Stimulated activated naive CD8-positive, alpha-beta T cell treated with anti-CD3 and anti-CD28 coated beads, Interleukin-15, Interleukin-2, amounts not matched to agents 100 ng/mL and 50 ng/mL, for 24 hours (primary cell): ENCODE measurements around the gene CABS1.

Experiments used
- H3K27ac Mint-ChIP-seq: one replicate; pipeline ENCODE4 v1.8.0; 2021; ENCODE audit warnings: mild to moderate bottlenecking, mixed read lengths
- H3K27me3 Mint-ChIP-seq: one replicate; pipeline ENCODE4 v1.8.0; 2021; ENCODE audit warnings: mixed read lengths
- H3K36me3 Mint-ChIP-seq: one replicate; pipeline ENCODE4 v1.8.0; 2021; ENCODE audit warnings: low read depth, mixed read lengths
- H3K4me1 Mint-ChIP-seq: one replicate; pipeline ENCODE4 v1.8.0; 2021; ENCODE audit warnings: low read depth, mixed read lengths
- H3K4me3 Mint-ChIP-seq: one replicate; pipeline ENCODE4 v1.8.0; 2021; ENCODE audit warnings: mild to moderate bottlenecking, mixed read lengths
- H3K9me3 Mint-ChIP-seq: one replicate; pipeline ENCODE4 v1.8.0; 2021; ENCODE audit warnings: mixed read lengths

CABS1 gene

DNA sequence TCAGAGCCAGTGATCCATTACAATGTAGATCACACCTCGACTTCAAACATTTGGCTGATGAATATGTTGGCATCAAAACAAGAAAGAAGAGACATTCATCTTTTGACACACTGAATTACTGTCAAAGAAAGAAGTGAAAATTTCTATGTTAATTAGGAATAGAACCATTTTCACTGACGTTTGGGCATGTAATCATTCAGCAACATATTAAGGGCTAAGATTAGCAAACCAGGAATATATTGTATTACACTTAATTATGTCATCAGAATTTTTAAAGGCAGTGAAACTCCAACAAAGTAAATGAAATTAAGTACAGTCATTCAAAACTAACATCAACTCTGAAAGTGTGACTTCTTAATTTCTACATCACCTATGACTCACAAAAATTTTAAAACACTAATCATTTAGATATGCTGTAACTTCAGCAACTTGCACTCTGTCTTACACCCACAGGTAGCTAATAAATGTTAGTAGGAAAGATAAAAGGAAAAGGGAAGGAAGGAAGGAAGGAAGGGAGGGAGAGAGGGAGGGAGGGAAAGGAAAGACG lies 24.4 kb downstream of the CABS1 start:
- Mint-ChIP-seq H3K4me1 (no peaks in the 10 kb centered on the region), H3K27ac (no peak overlapping the region), H3K36me3 (no peaks in the 10 kb centered on the region), H3K9me3 (no peaks in the 10 kb centered on the region), H3K27me3 (no peaks in the 10 kb centered on the region), H3K4me3 (no peak overlapping the region)

DNA sequence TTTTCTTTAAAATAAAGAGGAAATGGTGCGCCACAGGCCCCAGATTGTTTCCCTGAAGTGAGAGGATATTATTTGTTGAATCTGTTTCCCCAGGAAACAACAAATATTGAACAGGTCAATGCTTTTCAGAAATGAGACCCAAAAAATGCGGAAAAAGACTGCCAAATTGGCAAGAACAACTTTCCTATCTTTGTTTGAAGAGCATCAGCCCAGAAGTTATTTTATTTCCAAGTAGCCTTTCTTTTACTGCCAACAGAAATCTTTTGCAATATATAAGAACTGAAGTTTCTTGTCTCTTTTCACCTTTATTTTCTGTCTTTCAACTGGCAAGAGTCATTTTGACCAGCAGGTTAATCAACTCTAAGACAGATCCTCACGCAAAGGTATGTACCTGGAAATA lies 25.7 kb downstream of the CABS1 start, which contains the start of gene SMR3A:
SMR3A (plus strand) TSS at position 301 of the 400 bp plus-strand sequence. CDS start 1,356 bp downstream, outside the sequence.
- Mint-ChIP-seq H3K27ac (no peak within 1 kb of the TSS), H3K9me3 (no peaks in the 10 kb centered on the region), H3K4me1 (no peaks in the 10 kb centered on the region), H3K4me3 (no peak within 1 kb of the TSS), H3K27me3 (no peaks in the 10 kb centered on the region), H3K36me3 (no peaks in the 10 kb centered on the region)

DNA sequence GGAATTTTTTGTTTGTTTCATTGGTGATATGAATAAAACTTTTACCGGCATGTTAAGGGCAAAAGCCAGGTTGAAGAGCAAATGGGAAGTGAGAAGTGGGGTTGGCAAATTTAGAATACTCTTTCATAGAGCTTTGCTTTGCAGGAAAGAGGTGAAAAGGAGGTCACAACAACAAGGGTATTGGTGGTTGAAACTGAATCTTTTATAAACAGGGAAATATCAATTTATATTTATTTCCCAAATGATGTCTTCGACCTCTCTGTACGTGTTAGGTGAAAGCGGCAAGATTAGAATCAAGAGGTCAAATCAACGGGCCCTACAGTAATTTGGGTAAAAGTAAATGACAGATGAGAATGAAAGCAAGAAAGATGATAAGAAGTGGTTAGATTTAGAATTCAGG lies 29.2 kb downstream of the CABS1 start:
- no peaks in the 10 kb centered on the region for H3K36me3 Mint-ChIP-seq
- H3K9me3 Mint-ChIP-seq: no peaks in the 10 kb centered on the region
- H3K4me1 Mint-ChIP-seq: no peaks in the 10 kb centered on the region
- H3K27me3 Mint-ChIP-seq: no peaks in the 10 kb centered on the region
- H3K4me3 Mint-ChIP-seq: no peak overlapping the region
- H3K27ac Mint-ChIP-seq: no peak overlapping the region

DNA sequence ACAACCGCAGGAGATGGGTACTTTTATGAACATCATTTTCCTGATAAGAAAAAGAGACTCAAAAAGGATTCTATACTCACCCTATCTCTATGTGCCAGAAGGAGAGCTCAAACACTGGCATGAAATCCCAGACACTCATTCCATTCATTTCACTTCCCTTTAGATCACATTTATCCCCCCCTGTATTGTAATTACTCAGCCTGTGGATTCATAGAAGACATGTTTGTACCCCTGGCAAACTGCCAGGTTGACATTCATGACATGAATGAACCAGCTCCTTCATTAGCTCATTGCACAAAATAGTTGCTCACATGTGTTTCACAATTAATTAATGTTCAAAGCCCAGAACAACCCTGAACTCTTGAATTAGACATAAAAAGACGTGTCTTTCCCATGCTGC lies 30.7 kb downstream of the CABS1 start:
- no peaks in the 10 kb centered on the region for H3K9me3 Mint-ChIP-seq
- no peaks in the 10 kb centered on the region for H3K4me1 Mint-ChIP-seq
- no peaks in the 10 kb centered on the region for H3K36me3 Mint-ChIP-seq
- no peak overlapping the region for H3K27ac Mint-ChIP-seq
- H3K27me3 Mint-ChIP-seq: no peaks in the 10 kb centered on the region
- no peak overlapping the region for H3K4me3 Mint-ChIP-seq

DNA sequence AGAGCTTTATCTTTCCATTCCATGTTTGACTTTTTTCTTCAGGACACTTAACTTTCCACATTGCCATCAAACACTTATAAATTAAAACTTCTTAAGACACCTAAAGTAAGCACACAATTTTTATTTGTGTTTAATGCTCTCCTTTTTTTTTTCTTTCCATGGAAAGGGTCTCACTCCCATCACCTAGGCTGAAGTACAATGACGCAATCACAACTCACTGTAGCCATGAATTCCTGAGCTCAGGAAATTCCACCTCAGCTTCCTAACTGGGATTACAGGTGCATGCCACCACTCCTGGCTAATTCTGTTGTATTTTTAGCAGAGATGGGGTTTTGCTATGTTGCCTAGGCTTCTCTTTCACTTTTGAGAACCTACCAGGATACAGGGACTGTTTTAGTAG lies 33.0 kb downstream of the CABS1 start:
- Mint-ChIP-seq H3K4me3 (no peak overlapping the region), H3K27ac (no peak overlapping the region), H3K9me3 (no peaks in the 10 kb centered on the region), H3K36me3 (no peaks in the 10 kb centered on the region), H3K4me1 (no peaks in the 10 kb centered on the region), H3K27me3 (no peaks in the 10 kb centered on the region)

DNA sequence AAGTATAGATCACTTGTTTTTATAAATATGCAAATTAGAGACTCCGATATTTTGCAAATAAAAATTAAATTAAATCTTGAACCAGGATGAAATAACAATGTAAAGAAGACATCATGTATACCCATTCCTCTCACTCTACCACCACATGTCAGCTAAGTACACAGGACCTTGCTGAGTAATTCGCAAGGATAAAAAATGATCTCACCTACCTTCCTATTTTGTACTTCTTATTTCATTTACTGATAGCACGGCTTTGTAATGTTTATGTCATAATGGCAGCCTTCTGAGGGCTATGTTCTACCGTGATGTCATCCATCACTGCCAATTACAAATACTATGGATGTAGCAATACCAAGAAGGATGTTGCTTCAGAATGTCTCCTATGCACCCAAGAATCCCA lies 37.2 kb downstream of the CABS1 start:
- H3K27me3 Mint-ChIP-seq: no peaks in the 10 kb centered on the region
- H3K4me3 Mint-ChIP-seq: no peak overlapping the region
- no peaks in the 10 kb centered on the region for H3K9me3 Mint-ChIP-seq

DNA sequence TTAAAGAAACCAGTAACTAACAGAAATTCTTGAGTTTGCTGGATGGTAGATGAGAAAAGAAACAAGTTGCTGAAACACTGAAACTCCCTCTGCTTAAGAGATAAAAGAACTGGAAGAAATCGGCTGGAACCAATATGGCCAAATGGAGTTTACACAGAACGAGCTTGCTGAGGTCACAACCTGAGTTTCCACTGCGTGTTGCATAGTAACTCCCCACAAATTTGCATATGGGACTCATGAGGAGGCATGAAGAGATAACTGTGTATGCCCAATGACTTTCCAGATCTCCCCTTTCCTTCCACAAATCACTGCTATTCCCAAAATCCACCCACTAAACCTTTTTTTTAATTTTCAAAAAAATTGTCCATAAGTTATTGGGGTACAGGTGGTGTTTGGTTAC lies 38.0 kb downstream of the CABS1 start:
- Mint-ChIP-seq H3K27me3 (no peaks in the 10 kb centered on the region), H3K27ac (no peak overlapping the region), H3K36me3 (no peaks in the 10 kb centered on the region), H3K4me1 (no peaks in the 10 kb centered on the region), H3K9me3 (no peaks in the 10 kb centered on the region), H3K4me3 (no peak overlapping the region)

More for the DNA sequence above, 37.2 kb downstream of the CABS1 start:
- Mint-ChIP-seq H3K27ac (no peak overlapping the region), H3K4me1 (no peaks in the 10 kb centered on the region), H3K36me3 (no peaks in the 10 kb centered on the region)

DNA sequence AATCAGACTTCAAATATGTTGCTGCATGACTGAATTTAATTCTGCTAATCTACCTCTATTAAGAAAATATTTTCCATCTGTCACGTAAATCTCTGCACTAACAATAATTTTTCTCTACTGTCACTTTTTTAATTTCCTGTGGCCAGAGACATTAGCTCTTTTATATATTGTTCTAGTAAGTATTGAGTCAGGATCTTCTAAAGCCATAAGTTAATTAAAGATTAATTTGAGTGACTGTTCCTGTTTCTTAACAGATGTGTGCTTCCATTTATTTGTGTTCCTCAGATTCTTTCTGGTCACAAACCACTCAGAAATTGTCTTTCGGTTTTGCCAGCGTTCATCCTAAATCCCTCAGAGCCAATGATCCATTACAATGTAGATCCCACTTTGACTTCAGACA lies 45.8 kb downstream of the CABS1 start:
- no peak overlapping the region for H3K4me3 Mint-ChIP-seq
- H3K27ac Mint-ChIP-seq: no peak overlapping the region
- no peaks in the 10 kb centered on the region for H3K4me1 Mint-ChIP-seq
- H3K36me3 Mint-ChIP-seq: no peaks in the 10 kb centered on the region
- no peaks in the 10 kb centered on the region for H3K9me3 Mint-ChIP-seq
- no peaks in the 10 kb centered on the region for H3K27me3 Mint-ChIP-seq

DNA sequence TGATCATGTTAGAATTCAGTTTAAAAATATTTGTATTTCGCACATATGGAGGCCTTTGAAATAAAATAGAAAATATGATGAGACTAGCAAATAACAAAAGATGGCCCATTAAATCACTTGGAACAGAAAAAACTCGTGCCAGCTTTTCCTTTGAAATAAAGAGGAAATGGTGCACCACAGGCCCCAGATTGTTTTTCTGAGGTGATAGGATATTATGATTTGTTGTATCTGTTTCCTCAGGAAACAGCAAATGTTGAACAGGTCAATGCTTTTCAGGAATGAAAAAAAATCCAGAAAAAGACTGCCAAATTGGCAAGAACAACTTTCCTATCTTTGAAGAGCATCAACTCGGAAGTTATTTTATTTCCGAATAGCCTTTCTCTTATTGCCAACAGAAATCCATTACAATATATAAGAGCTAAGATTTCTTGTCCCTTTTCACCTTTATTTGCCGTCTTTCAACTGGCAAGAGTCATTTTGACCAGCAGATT lies 48.0 kb downstream of the CABS1 start, which contains the start of gene SMR3B:
SMR3B (plus strand) TSS at position 441 of the 491 bp plus-strand sequence. CDS start 1,380 bp downstream, outside the sequence.
- no peaks in the 10 kb centered on the region for H3K4me1 Mint-ChIP-seq

More for the DNA sequence above, 48.0 kb downstream of the CABS1 start, which contains the start of gene SMR3B:
- H3K4me3 Mint-ChIP-seq: no peak within 1 kb of the TSS
- H3K36me3 Mint-ChIP-seq: no peaks in the 10 kb centered on the region
- no peak within 1 kb of the TSS for H3K27ac Mint-ChIP-seq
- H3K9me3 Mint-ChIP-seq: no peaks in the 10 kb centered on the region
- H3K27me3 Mint-ChIP-seq: no peaks in the 10 kb centered on the region
